Measurements from ENCODE around the gene HNRNPA1. TPM values are rescaled to one million over a fixed set of nuclear protein-coding genes. Genes with fewer than 3 reads are reported as not detected.

The HNRNPA1 gene
- total RNA-seq, 1 experiment from 2014 or later: 1,116 TPM

GRCh38 chr12:54296393-54297099 lies 16.0 kb downstream of the HNRNPA1 start:
- Histone ChIP-seq H3K36me3 (ENCODE audit: low read depth) (no peaks in the 10 kb centered on the region), H4K20me1 (ENCODE audit: insufficient read depth) (no peaks in the 10 kb centered on the region), H3K27me3 (ENCODE audit: insufficient read depth, low read depth) (no peaks in the 10 kb centered on the region), H3K4me1 (replicated peaks; ENCODE audit: insufficient read depth) (peaks cover 23% of the 10 kb centered on the region), H2AFZ (no peak overlapping the region), H3K79me2 (ENCODE audit: low read depth) (no peaks in the 10 kb centered on the region), H3K4me3 (no peak overlapping the region), H3F3A (ENCODE audit: insufficient read depth, low read depth) (peaks cover 27% of the 10 kb centered on the region), H3K9me3 (ENCODE audit: insufficient read depth, low read depth) (no peaks in the 10 kb centered on the region), H3K9me2 (ENCODE audit: insufficient read depth) (no peaks in the 10 kb centered on the region), H3K27ac (no peak overlapping the region), H3K4me2 (no peak overlapping the region)
- BruUV-seq (replicated peaks): no TSS peak
- ChIA-PET POLR2A (ENCODE audit: unreplicated experiment) (interaction anchor here (0.5 to 0.6 kb wide), 2 partner anchors 22 to 36 kb away, joined by 4 to 8 read pairs; no protein-coding TSS in a partner anchor), CTCF (interaction anchor here (0.6 to 3.7 kb wide), 4 partner anchors 21 to 72 kb away, joined by 3 to 33 read pairs (median 4); partner anchors contain the start of gene COPZ1)
- TF ChIP-seq CTCF (conservative IDR thresholded peaks at IDR 0.05) (no peak), EZH2 (IDR thresholded peaks at IDR 0.05; ENCODE audit: low read depth) (no peak)
- intact Hi-C loops (cut with micrococcal nuclease; ENCODE audit: unreplicated experiment): no loop called here
- no peak for DNase-seq

GRCh38 chr12:54298904-54299303 lies 18.4 kb downstream of the HNRNPA1 start:
- no peaks in the 10 kb centered on the region for H3K27me3 ChIP-seq (ENCODE audit: insufficient read depth, low read depth)
- CTCF ChIA-PET: interaction anchor here (2.3 kb wide), 1 partner anchor 26 kb away, joined by 15 read pairs; the partner anchor contains the start of gene COPZ1
- no peak overlapping the region for H3K27ac ChIP-seq
- DNase-seq: no peak
- intact Hi-C loops (cut with micrococcal nuclease; ENCODE audit: unreplicated experiment): no loop called here
- H4K20me1 ChIP-seq (ENCODE audit: insufficient read depth): no peaks in the 10 kb centered on the region
- H3K9me2 ChIP-seq (ENCODE audit: insufficient read depth): no peaks in the 10 kb centered on the region
- H3K36me3 ChIP-seq (ENCODE audit: low read depth): no peaks in the 10 kb centered on the region
- H3F3A ChIP-seq (ENCODE audit: insufficient read depth, low read depth): peaks cover 39% of the 10 kb centered on the region
- TF ChIP-seq CTCF (conservative IDR thresholded peaks at IDR 0.05) (no peak), EZH2 (IDR thresholded peaks at IDR 0.05; ENCODE audit: low read depth) (no peak)
- POLR2A ChIA-PET (ENCODE audit: unreplicated experiment): no interaction called here
- no peaks in the 10 kb centered on the region for H3K79me2 ChIP-seq (ENCODE audit: low read depth)
- no peak overlapping the region for H2AFZ ChIP-seq
- no peak overlapping the region for H3K4me3 ChIP-seq
- no TSS peak for BruUV-seq (replicated peaks)
- peaks cover 37% of the 10 kb centered on the region for H3K4me1 ChIP-seq (replicated peaks; ENCODE audit: insufficient read depth)
- H3K4me2 ChIP-seq: no peak overlapping the region
- H3K9me3 ChIP-seq (ENCODE audit: insufficient read depth, low read depth): no peaks in the 10 kb centered on the region

GRCh38 chr12:54299515-54300224 lies 19.1 kb downstream of the HNRNPA1 start:
- H2AFZ ChIP-seq: no peak overlapping the region
- no peak overlapping the region for H3K4me3 ChIP-seq

More at GRCh38 chr12:54299515-54300224, 19.1 kb downstream of the HNRNPA1 start:
- H4K20me1 ChIP-seq (ENCODE audit: insufficient read depth): no peaks in the 10 kb centered on the region
- no peak for DNase-seq
- intact Hi-C loops (cut with micrococcal nuclease; ENCODE audit: unreplicated experiment): no loop called here
- H3K4me1 ChIP-seq (replicated peaks; ENCODE audit: insufficient read depth): peaks cover 45% of the 10 kb centered on the region
- no peak for TF ChIP-seq CTCF (conservative IDR thresholded peaks at IDR 0.05)
- no peak for TF ChIP-seq EZH2 (IDR thresholded peaks at IDR 0.05; ENCODE audit: low read depth)
- H3K79me2 ChIP-seq (ENCODE audit: low read depth): no peaks in the 10 kb centered on the region
- no peaks in the 10 kb centered on the region for H3K27me3 ChIP-seq (ENCODE audit: insufficient read depth, low read depth)
- H3F3A ChIP-seq (ENCODE audit: insufficient read depth, low read depth): peaks cover 39% of the 10 kb centered on the region
- no peak overlapping the region for H3K27ac ChIP-seq
- peak overlapping the region; percentile 81 for H3K4me2 ChIP-seq
- no peaks in the 10 kb centered on the region for H3K9me2 ChIP-seq (ENCODE audit: insufficient read depth)
- CTCF ChIA-PET: interaction anchor here (2.3 kb wide), 1 partner anchor 25 kb away, joined by 15 read pairs; the partner anchor contains the start of gene COPZ1
- POLR2A ChIA-PET (ENCODE audit: unreplicated experiment): no interaction called here
- BruUV-seq (replicated peaks): no TSS peak
- no peaks in the 10 kb centered on the region for H3K36me3 ChIP-seq (ENCODE audit: low read depth)
- H3K9me3 ChIP-seq (ENCODE audit: insufficient read depth, low read depth): no peaks in the 10 kb centered on the region
